ENCODE results near the gene APOF. TPM values are rescaled to one million over a fixed set of nuclear protein-coding genes. Genes with fewer than 3 reads are reported as not detected.
"Not testable (repeated sequence)": the region's sequence is repeated elsewhere in the genome, so short reads cannot be mapped to it uniquely, and the experiment has no call there.

APOF gene, protein sequence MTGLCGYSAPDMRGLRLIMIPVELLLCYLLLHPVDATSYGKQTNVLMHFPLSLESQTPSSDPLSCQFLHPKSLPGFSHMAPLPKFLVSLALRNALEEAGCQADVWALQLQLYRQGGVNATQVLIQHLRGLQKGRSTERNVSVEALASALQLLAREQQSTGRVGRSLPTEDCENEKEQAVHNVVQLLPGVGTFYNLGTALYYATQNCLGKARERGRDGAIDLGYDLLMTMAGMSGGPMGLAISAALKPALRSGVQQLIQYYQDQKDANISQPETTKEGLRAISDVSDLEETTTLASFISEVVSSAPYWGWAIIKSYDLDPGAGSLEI
- total RNA-seq (not detected in 2 replicates), polyA plus RNA-seq (not detected in 2 replicates)

DNA sequence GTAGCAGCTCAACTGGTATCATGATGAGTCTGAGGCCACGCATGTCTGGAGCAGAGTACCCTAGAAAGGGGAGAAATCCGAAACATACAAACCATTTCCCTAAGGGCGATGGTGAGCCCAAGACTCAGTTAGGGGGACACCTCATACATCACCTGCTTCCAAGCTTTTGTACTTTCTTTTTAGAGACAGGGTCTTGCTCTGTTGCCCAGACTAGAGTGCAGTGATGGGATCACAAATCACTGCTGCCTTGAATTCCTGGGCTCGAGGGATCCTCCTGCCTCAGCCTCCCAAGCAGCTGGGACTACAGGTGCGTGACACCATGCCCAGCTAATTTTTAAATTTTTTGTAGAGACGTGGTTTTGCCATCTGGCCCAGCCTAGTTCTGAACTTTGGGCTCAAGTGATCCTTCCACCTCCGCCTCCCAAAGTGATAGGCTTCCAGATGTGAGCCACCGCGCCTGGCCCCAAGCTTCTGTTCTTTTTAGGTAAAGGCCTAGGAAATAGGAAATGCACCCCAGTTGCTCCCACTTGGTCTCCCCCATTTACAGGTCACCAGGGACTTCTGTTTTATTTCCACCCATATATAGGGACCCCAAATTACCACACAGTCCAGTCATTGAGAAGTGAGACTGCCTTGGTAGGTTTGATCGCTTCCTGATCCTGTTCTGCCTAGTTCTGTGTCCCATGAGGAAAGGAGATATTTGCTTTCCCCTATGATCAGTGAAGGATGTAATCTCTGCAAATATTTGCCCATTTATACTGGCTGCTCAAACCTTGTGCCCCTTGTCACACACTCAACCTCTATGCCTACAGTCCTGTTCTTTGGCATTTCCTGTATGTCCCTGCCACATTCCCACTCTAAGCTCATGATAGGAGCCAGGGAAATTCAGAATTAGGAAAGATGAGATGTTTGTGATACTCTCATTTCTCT, at the start of gene APOF:
Gene APOF, minus strand, starts transcription at position 728 of the 930 bp plus-strand sequence. Its CDS starts 112 bp downstream, at position 616.
- Histone ChIP-seq H3K4me3 (no peak within 1 kb of the TSS), H3K9me3 (ENCODE audit: low read depth) (no peaks in the 10 kb centered on the region), H3K4me1 (ENCODE audit: low read depth) (peaks cover 6% of the 10 kb centered on the region), H3K36me3 (no peaks in the 10 kb centered on the region), H3K27me3 (peaks cover 4% of the 10 kb centered on the region), H3K27ac (no peak within 1 kb of the TSS)
- no peak for DNase-seq (ENCODE audit: low read depth in 1 of 2, low spot score in 1 of 2)
- TF ChIP-seq, protein P1, sequence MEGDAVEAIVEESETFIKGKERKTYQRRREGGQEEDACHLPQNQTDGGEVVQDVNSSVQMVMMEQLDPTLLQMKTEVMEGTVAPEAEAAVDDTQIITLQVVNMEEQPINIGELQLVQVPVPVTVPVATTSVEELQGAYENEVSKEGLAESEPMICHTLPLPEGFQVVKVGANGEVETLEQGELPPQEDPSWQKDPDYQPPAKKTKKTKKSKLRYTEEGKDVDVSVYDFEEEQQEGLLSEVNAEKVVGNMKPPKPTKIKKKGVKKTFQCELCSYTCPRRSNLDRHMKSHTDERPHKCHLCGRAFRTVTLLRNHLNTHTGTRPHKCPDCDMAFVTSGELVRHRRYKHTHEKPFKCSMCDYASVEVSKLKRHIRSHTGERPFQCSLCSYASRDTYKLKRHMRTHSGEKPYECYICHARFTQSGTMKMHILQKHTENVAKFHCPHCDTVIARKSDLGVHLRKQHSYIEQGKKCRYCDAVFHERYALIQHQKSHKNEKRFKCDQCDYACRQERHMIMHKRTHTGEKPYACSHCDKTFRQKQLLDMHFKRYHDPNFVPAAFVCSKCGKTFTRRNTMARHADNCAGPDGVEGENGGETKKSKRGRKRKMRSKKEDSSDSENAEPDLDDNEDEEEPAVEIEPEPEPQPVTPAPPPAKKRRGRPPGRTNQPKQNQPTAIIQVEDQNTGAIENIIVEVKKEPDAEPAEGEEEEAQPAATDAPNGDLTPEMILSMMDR (IDR thresholded peaks at IDR 0.05; ENCODE audit: low read depth, low read length), result no peak

DNA sequence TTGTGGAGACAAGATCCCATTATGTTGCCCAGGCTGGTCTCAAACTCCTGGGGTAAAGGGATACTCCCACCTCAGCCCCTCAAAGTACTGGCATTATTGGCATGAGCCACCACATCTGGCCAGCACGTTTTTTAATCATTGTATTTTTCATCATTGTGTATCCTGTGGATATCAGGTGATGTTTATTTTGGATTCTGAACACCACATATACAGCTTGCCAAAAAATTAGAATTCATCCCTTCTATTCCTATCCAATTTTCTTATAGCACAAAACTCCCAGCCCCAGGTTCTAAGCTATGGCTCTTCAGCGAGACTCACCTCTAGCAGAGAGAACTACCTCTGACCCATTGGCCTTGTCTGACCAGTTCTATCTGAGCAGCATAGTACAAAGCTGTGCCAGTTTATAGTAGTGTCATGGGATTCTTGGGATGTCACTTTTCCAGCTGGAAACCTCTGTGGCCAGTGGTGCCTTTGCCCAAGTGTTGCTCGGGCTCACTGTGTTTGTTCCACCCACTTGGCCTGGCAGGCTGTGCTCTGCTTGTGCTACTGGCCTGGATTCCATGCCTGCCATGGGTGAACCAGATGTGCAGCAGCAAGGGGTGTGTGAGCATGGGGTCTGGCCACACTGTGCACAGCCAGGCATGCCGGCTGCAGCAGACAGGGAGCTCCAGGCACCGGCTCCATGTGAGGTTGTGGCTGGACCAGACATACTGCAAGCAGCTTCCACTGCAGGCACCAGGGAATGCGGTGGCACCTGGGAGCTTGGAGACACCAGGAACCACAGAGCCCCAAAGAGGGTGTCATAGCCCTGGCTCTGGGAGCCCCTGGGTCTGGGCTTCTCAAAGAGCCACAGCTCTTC, 49.4 kb upstream of the APOF start:
- H3K27me3 ChIP-seq, result no peaks in the 10 kb centered on the region
- TF ChIP-seq, protein P1 (IDR thresholded peaks at IDR 0.05; ENCODE audit: low read depth, low read length), result no peak
- no peaks in the 10 kb centered on the region for H3K36me3 ChIP-seq
- no peak overlapping the region for H3K4me3 ChIP-seq
- DNase-seq (ENCODE audit: low read depth in 1 of 2, low spot score in 1 of 2), result no peak
- no peaks in the 10 kb centered on the region for H3K4me1 ChIP-seq (ENCODE audit: low read depth)
- no peaks in the 10 kb centered on the region for H3K9me3 ChIP-seq (ENCODE audit: low read depth)
- no peak overlapping the region for H3K27ac ChIP-seq

DNA sequence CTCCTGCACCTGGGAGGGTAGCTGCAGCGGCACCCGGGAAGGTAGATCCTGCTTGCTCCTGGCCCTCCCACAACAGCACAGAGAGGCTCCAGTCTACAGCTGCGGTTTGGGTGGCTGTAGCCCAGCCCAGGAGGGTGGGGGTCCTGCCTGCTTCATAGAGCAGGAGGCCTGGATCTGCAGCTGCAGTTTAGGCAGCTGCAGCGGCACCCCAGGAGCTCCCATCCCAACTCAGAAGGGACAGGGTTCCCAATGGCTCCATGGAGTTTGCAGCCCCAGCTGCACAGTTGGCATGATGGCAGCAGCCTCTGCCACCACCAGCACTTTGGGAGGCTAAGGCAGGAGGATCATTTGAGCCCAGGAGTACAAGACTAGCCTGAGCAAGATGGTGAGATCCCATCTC, 48.1 kb upstream of the APOF start:
- DNase-seq (ENCODE audit: low read depth in 1 of 2, low spot score in 1 of 2), result no peak
- no peaks in the 10 kb centered on the region for H3K4me1 ChIP-seq (ENCODE audit: low read depth)
- H3K4me3 ChIP-seq, result no peak overlapping the region
- H3K36me3 ChIP-seq, result no peaks in the 10 kb centered on the region
- H3K9me3 ChIP-seq (ENCODE audit: low read depth), result no peaks in the 10 kb centered on the region
- H3K27ac ChIP-seq, result no peak overlapping the region
- TF ChIP-seq, protein P1 (IDR thresholded peaks at IDR 0.05; ENCODE audit: low read depth, low read length), result no peak
- H3K27me3 ChIP-seq, result no peaks in the 10 kb centered on the region

DNA sequence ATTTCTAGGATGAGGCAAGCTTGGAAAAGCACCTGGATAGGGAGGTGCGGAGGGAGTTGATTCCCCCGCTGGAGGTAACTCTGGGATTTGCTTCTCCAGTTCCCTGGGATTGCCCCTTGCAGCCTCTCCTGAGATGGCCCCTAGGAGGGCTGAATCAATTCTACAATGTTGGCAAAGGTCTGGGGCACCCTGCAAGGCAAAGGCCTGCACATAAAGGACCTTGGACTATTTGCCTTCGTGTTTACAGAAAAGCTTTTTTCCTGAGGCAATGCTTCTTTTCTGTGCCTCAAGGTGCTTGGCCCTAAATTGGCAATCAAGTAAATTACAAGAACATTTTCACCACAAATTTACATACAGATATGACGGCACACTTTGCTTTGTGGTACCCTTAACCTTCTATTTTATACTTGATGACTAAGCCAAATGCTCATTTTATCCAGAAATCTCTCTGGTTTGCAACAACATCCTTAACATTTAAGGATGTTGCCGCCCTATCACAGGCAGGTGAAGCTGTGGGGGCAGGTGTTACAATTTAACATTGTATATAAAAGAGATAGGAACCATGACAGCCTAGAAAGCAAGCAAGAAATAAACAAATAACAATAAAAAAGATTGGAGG, 46.3 kb upstream of the APOF start:
- no peak overlapping the region for H3K27ac ChIP-seq
- no peak overlapping the region for H3K4me3 ChIP-seq
- no peaks in the 10 kb centered on the region for H3K9me3 ChIP-seq (ENCODE audit: low read depth)
- no peaks in the 10 kb centered on the region for H3K4me1 ChIP-seq (ENCODE audit: low read depth)
- TF ChIP-seq, protein P1 (IDR thresholded peaks at IDR 0.05; ENCODE audit: low read depth, low read length), result no peak
- no peak for DNase-seq (ENCODE audit: low read depth in 1 of 2, low spot score in 1 of 2)
- no peaks in the 10 kb centered on the region for H3K36me3 ChIP-seq
- H3K27me3 ChIP-seq, result no peaks in the 10 kb centered on the region

DNA sequence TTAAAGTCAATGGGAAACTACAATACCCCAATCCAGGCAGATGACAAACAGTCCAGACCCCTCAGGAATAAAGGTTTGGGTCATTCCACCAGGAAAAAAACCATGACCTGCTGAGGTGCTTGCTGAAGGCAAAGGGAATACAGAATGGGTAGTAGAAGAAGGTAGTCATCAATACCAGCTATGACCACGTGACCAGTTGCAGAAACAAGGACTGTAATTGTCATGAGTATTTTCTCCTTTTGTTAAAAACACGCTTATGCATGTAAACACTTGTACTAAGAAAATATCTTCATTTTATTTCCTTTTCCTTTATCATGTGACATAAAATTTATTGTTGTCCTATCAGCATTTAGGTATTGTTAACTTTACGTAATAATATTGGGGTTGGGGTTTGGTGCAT, 41.6 kb upstream of the APOF start:
- H3K4me1 ChIP-seq (ENCODE audit: low read depth); H3K27me3 ChIP-seq; H3K4me3 ChIP-seq: not testable (repeated sequence)

DNA sequence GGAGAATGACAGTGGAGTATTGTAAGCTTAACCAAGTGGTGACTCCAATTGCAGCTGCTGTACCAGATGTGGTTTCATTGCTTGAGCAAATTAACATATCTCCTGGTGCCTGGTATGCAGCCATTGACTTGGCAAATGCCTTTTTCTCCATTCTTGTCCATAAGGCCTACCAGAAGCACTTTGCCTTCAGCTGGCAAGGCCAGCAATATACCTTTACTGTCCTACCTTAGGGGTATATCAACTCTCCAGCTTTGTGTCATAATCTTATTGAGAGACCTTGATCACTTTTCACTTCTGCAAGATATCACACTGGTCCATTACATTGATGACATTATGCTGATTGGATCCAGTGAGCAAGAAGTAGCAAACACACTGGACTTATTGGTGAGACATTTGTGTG, 39.0 kb upstream of the APOF start:
- H3K27ac ChIP-seq; H3K27me3 ChIP-seq; H3K36me3 ChIP-seq; H3K9me3 ChIP-seq (ENCODE audit: low read depth); H3K4me1 ChIP-seq (ENCODE audit: low read depth); H3K4me3 ChIP-seq; DNase-seq (ENCODE audit: low read depth in 1 of 2, low spot score in 1 of 2): not testable (repeated sequence)

More for the DNA sequence above, 41.6 kb upstream of the APOF start:
- H3K9me3 ChIP-seq (ENCODE audit: low read depth); H3K36me3 ChIP-seq; H3K27ac ChIP-seq; DNase-seq (ENCODE audit: low read depth in 1 of 2, low spot score in 1 of 2): not testable (repeated sequence)

DNA sequence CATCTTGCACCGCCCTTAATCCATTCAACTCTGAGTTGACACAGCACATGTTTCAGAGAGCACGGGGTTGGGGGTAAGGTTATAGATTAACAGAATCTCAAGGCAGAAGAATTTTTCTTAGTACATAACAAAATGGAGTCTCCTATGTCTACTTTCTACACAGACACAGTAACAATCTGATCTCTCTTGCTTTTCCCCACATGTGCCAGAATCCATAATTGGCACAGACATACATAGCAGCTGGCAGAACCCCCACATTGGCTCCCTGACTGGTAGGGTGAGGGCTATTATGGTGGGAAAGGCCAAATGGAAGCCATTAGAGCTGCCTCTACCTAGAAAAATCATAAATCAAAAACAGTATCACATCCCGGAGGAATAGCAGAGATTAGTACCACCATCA, 38.5 kb upstream of the APOF start:
- not testable (repeated sequence) for DNase-seq (ENCODE audit: low read depth in 1 of 2, low spot score in 1 of 2); H3K27ac ChIP-seq; H3K4me1 ChIP-seq (ENCODE audit: low read depth); H3K36me3 ChIP-seq; H3K27me3 ChIP-seq; H3K9me3 ChIP-seq (ENCODE audit: low read depth); H3K4me3 ChIP-seq

DNA sequence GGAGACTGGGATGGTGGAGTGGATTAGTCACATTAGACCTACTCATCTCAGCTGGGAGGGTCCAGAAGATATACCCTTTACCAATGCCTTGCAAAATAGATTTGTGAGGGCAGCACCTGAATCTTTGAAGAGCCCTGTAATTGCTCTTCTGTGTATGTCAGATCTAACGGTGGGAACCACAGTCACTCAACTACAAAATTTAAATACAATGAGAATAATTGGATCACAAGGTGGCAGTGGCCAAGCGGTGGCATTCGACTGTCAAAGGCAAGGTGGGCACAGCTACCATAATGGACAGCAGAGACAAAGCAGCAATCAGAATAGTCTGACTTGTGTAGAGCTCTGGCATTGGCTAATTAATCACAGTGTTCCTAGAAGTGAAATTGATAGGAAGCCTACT, 36.8 kb upstream of the APOF start:
- not testable (repeated sequence) for DNase-seq (ENCODE audit: low read depth in 1 of 2, low spot score in 1 of 2); H3K27me3 ChIP-seq

More for the DNA sequence above, 36.8 kb upstream of the APOF start:
- not testable (repeated sequence) for H3K4me1 ChIP-seq (ENCODE audit: low read depth); H3K27ac ChIP-seq; H3K9me3 ChIP-seq (ENCODE audit: low read depth); H3K4me3 ChIP-seq; H3K36me3 ChIP-seq
